ELR (cell line): ENCODE measurements around the gene GPR78.
"Not testable (repeated sequence)": the region's sequence is repeated elsewhere in the genome, so short reads cannot be mapped to it uniquely, and the experiment has no call there.

Experiments
- DNase-seq: peaks from one replicate; pipeline ENCODE4 v3.0.0-alpha.2; 2015; ENCODE audit warnings: low read depth

GPR78 gene

DNA sequence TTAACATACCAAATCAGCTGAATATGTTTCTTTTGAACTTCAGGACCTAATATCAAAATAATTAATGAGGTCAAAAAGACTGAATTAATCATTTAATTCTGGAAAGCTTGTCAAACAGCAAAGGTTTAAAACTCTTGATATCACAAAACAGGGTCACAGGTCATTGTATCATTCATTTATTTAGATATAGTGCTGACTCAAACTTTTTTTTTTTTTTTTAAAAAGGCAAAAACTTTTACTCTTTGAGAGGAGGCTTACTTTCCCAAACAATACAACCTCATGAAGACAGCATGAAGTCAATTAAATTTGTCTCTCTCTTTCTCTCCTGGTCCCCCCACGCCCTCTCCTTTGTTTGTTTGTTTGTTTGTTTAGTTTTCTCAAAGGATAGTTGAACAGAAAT lies 15.6 kb upstream of the GPR78 start:
- DNase-seq = no peak

DNA sequence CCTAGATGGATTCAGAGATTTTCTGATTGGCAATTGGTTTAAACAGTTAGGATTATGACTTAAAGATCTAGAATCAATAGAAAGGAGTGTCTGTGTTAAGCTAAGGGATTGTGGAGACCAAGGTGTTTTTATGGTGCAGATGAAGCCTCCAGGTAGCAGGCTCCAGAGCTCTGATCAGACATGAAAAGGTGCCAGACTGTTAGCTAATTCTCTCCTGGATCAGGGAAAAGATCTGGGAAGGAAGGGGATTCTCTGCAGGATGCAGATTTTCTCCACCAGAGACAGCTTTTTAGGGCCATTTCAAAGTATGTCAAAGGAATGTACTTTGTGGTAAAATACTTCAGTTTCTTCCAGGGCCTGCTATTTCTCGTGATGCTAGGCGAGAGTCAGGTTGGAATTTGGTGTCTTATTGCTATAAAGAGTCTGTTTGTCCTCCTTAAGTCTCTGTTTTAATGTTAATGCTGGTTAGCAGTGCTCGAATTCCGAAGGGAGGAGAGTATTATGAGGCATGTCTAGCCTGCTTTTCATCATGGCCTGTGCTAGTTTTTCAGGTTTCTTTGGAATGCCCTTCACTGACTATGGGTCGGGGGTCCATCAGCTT lies 12.0 kb upstream of the GPR78 start:
- no peak for DNase-seq

DNA sequence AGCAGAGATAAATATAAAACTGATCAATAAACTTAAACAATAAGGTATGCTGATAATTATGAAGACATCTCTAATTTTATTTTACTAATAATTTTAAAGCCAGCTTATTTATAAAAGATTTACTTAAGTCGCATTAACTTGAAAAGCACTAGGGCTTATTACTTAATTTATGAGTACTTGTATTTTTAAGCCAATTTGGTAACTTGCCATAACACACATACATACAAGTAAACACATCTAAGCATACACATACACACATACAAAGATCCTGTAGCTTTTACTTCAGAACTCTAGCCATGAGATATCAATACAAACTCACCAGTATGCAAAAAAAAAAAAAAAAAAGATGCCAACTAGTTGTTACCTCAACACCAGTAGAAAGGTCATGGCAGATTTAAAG lies 10.0 kb upstream of the GPR78 start:
- DNase-seq = no peak

DNA sequence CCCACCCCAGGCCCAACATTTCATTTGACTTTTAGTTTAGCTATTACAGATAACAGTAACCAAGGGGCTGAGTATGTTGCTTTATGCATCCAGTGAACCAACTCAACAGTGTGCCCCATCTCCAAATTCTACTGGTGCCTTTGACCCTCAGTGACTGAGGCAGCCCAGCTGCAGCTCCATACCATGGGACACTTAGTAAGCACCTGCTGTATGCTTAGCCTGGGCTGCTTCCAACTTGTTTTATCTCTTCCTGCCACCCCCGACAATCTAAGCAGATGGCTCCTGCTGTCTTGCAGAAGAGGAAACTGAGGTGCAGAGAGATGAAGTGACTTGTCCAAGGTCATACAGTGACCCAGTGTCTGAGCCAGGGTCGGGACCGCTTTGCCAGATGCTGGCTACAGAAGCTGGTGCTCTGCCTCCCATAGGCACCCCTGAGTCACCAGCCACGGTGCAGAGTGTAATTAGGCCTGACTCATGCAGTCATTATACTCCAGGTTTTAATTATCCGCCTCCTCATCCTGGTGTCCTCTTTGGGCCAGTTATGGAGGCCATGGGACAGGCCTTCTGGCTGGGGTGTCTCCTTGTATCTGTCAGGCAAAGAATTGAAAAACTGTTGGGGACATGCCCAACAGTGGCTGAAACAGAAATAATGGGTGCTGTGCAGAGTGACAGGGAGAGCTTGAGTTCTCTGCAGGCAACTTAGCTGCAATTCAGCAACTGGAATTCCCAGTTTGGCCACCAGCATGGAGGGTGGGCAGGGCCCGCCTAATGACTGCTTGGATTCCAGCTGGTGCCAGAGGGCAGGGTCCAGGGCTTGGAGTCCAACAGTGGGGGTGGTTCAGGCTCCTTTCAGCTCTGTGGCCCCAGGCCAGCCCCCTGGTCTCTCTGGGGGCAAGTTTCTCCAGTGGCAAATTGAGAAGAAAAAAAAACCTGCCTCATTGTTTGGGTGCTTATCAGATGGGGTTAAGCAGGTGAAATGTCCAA lies 8.2 kb upstream of the GPR78 start:
- DNase-seq = no peak

DNA sequence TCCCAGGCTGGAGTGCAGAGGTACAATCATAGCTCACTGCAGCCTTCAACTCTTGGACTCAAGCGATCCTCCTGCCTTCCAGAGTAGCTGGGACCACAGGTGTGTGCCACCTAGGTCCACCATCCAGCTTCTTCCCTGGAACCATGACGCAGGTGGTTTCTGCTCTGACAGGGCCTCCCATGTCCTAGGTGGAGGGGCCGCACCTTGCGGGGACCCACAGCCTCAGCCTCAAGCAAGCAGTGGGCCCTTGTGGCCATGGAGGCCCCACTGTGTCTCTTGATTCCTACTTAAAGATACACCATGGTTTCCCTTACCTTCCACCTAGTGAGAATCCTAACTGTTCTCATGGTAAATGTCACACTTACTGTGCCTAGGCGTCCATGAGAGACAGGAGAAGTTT lies 6.9 kb upstream of the GPR78 start:
- DNase-seq = no peak

DNA sequence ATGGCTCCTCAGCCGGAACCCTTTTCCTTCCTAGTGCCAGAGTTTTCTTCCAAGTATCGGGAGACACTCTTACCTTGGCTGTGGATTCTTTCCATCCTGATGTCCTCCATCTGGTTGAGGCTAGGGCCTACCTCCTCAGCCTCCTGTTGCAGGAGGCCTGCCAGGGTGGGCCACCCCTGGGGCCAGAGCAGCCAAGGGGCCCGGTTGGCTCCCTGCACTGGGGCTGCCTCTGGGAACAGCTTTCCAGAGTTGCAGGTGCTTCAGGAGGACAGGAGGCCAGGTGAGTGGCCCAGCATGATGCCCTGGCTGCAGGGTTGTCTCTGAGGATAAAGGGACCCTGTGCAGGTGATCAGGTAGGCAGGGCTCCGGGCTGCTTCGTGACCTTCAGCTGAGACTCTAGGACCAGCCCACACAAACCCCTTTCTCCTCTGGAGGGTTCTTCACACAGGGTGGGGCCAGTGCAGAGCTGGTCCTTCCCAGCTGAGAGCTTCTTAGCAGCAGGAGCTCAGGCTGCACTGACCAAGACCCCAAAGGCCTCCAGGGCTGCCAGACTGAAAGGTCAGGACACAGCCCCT lies 5.3 kb upstream of the GPR78 start:
- no peak for DNase-seq

DNA sequence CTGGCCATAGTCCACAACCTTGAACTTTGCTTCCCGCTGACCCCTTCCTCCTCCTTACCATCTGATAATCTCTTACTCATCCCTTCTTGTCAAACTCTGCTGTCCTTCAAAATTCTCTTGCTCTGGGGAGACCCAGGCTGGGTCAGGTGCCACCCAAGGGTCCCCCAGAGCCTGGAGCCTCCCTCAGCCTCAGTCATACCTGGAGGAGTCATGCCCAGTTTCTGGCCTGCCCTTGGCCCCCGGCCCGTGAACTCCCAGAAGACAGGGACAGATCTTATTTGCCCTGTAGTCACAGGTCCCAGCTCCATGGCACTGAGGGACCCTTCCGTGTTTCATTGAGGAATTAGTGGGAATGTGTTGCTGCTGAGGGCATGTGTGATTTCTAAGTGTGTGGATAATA lies 4.7 kb upstream of the GPR78 start:
- no peak for DNase-seq

DNA sequence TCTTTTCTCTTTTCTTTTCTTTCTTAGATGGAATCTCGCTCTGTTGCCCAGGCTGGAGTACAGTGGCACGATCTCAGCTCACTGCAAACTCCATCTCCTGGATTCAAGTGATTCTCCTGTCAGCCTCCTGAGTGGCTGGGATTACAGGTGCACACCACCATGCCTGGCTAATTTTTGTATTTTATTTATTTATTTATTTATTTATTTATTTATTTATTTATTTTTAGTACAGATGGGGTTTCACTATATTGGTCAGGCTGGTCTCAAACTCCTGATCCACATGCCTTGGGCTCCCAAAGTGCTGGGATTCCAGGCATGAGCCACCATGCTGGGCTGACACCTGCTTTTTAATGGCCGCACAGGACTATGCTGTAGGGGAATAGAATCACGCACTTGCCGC lies 3.6 kb upstream of the GPR78 start:
- not testable (repeated sequence) for DNase-seq

DNA sequence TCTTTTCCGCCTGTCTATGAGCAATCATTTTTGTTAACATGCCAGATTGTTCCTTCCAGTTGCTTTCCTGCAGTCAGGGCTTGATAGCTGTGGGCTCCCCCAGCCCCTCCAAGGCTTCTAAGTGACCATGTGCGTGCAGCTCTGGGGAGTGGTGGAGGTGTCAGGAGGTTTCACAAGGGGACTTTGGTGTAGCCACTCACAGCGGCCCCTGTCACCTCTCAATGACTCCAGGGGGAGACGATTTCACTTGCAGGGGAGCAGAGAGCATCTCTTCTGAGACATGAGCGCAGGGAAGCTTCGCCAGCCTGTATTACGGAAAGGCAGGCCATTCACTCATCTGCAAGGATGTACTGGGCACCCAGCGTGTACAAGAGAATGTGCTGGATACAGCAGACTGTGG lies 3.1 kb upstream of the GPR78 start:
- DNase-seq = no peak

DNA sequence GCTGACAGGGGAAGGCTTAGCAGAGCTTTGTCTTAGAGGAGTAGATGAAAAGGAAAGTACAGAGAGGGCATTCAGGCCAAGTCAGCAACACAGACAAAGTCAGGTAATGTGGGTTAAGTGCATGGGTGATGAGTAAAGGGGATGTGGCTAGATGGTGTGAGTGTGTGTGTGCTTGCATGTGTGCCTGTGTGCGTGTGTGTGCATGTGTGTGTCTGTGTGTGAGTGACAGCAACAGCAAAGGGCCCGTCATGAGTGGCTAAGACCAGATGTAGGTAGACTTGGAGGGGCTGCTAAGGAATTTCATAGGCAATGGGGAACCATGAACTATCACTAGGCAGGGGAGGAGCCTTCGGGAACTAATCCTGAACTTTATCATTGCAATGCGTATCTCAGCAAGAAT lies 2.2 kb upstream of the GPR78 start:
- DNase-seq = no peak

DNA sequence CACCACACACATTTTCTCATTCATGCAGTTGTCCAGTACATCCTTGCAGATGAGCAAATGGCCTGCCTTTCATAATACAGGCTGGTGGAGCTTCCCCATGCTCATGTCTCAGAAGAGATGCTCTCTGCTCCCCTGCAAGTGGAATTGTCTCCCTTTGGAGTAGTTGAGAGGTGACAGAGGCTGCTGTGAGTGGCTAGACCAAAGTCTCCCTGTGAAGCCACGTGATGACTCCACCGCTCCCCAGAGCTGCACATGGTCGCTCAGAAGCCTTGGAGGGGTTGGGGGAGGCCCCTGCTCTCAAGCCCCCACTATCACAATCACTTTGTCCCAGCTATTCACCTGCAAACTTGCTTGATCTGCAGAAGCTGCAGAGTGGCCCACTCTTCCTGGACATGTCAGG lies 1.5 kb upstream of the GPR78 start:
- DNase-seq = no peak

DNA sequence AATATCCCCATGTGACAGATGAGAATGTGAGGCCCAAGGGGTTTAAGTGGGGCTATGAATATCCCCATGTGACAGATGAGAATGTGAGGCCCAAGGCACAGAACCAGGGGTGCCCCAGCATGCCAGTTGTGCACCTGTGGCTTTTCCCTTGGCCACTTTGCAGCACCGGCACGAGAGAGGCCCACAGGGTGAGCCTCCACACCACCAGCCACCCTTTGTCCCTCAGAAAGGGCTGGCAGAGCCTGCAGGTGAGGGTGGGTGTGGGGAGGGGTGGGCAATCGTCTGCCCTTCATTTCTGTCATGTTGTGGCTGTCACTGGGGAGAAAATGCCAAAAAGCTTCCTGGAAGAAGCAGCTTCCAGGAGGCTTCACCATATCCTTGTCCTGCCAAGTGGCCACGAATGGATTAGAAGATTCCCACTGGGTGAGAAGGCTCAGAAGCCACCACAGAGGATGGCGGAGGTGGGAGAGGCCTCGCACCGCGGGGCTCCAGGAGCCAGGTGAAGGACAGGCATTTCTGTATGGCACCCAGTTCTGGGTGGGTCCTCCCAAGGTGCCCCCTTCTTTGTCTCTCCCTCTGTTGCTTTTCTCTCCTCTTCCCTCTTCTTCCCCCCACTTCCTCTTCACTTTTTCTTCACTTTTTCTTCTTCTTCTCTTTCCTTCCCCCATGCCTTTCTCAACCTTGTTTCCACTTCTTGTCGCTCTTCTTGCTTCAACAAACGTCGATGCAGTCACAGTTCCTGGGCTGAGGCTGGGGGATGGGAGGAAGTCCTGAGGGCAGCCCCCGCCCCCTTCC lies 469 bp upstream of the GPR78 start:
- DNase-seq = no peak

DNA sequence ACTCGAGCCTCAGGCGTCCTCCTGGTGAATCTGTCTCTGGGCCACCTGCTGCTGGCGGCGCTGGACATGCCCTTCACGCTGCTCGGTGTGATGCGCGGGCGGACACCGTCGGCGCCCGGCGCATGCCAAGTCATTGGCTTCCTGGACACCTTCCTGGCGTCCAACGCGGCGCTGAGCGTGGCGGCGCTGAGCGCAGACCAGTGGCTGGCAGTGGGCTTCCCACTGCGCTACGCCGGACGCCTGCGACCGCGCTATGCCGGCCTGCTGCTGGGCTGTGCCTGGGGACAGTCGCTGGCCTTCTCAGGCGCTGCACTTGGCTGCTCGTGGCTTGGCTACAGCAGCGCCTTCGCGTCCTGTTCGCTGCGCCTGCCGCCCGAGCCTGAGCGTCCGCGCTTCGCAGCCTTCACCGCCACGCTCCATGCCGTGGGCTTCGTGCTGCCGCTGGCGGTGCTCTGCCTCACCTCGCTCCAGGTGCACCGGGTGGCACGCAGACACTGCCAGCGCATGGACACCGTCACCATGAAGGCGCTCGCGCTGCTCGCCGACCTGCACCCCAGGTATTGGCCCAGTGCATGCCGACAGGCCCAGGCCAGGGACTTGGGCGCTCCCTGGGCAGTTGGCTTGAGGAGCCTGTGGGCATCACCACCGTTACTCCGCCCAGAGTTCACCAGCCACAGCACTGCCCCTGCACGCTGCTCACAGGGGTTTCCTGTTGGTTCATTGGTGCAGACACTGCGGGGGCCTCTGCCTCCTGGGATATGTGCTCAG lies 1.1 kb downstream of the GPR78 start:
- DNase-seq = no peak

DNA sequence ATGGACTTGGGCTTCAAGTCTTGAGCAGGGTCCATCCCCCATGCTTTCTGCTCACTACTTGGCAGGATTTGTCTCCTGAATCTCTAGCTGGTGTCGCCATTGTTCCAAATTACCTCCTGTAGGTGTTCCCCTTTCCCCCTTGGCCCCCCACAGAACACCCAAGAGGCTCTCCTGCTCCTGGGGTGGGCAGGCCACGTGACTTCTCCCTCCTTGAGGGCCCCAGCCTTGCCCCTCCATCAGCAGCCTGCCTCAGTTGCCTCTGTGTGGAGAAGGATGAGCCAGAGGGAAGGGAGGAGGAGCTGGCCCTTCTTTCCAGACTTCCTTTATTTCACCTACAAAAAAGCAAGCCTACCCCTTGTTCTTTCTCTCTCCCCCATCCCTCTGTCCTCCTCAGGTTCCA lies 1.8 kb downstream of the GPR78 start:
- DNase-seq = no peak

DNA sequence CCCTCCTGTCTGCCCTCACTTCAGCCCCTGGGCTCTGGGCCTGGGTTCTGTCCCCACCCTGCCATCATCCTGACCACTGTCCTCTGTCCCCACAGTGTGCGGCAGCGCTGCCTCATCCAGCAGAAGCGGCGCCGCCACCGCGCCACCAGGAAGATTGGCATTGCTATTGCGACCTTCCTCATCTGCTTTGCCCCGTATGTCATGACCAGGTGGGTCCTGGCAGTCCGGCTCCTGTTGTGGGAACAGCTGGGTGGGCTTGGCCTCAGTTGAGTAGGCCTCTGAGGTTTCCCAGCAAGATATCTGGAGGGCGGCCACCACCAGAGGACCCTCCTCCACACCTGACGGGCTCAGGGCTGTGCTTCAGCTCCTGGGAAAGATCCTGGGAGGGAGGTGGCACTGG lies 2.2 kb downstream of the GPR78 start:
- DNase-seq = no peak

DNA sequence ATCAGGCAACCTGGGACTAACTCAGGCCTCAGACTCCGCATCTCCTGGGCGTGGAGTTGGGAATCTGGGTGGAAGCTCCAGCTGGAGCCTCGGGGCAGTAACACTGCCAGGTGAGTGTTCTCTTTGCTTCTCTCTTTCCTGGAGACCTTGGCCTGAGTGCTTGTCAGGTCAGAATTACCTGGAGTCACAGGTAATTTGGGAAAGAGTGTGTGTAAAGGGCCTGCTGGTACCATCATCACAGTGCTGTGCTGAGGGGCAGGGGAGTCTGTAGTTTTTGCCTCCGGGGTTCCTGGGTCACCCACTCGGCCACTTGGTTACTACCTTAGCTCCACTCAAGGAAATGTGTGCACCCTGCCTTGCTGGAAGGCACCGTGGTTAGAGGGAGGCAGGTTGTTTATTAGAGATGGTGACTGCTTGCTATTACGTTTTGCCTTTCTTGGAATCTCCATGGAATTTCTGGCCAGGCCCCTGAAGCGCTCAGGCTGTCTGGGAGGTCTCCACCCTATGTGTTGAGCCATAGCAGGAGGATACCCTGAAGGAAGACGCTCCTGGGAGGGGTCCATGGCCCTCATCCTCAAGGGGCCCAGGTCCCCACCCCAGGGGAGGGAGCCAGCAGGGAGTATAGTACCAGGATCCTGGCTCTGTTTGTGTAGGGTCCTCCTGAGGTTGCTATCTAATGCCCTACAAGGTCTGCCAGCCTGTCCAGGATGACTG lies 2.9 kb downstream of the GPR78 start:
- no peak for DNase-seq

DNA sequence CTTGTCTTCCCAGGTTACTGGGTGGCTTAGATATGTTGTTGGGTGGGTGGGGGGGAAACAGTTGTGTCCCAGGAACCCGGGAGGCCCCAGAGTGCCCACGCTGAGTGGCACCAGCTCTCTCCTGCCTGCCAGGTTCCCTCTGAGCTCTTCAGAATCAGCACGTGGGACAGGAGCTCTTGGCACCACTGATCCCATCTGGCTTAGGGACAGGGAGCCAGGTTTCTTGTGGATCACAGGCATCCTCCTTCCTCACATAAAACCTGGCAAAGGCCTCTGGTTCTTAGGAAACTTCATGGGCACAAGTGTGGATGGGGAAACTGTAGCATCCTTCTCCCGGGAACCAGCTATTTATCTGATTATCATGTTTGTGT lies 3.4 kb downstream of the GPR78 start:
- no peak for DNase-seq

DNA sequence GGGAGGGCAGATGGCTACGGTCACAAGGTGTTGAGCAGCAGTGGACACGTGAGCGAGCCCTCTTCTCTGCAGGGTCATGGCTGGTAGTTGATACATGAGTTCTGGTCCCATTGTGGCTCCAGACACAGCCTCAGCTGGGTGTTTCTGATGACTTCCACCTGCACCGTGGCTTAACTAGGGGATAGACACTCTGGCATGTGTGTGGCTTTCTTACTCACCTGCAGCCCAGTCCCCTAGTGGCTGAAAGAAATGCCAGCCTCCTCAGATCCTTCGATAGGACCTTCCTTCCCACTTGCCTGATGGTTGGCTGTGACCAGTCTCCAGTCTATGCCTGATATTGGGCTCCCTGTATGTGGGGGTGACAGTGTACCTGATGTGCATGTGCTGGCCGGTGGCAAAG lies 5.0 kb downstream of the GPR78 start:
- DNase-seq = peak; percentile 28

DNA sequence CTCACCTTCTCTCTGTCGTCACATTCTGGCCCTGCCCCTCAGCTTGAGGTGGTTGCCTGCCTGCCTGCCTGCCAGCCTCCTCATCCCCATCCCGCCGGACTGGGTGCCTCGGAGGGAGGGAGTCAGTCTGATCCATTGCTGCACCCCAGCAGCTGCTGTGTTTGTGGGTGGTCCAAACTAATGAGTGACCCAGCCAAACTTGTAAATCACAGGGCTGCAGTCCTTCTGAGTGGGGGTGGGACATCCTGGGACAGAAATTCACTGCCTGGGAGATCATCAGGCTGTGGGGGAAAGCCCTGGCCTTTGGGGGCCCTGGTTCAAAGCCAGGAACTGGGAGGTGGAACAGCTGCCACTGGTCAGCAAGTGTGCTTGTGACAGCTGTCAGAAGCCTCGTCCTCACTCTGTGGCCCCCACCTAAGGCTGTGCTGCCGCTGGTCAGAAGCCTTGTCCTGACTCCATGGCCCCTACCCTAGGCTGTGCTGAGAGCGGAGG lies 5.6 kb downstream of the GPR78 start:
- no peak for DNase-seq

DNA sequence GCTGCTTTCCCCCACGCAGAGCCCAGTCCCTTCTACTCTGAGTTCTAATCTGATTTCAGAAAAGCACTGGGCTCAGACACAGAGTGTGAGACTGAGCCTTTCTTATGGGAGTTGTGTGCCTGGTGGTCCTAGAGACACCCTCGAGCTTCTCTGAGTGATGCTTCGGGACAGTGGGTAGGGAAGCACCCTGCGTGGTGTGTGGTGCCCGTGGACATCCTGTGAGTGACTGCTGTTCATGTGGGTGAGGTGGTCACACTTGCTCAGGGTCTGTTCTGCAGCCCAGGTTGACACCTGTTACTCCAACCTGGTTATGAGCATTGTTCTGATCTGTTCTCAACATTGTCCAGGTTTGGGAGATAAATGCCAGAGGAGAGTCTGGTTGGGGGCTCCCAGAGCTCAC lies 6.1 kb downstream of the GPR78 start:
- no peak for DNase-seq
